ENCODE data around the gene RPP25. TPM values are rescaled to one million over a fixed set of nuclear protein-coding genes. Genes with fewer than 3 reads are reported as not detected.

The RPP25 gene
- total RNA-seq, 1 experiment from 2014 or later, result 14.9 TPM

GRCh38 chr15:74997141-74997540 lies 40.6 kb upstream of the RPP25 start:
- no peak for DNase-seq
- H3K27ac Mint-ChIP-seq (ENCODE audit: unreplicated experiment), result no peak overlapping the region
- peaks cover 18% of the 10 kb centered on the region for H3K4me1 Mint-ChIP-seq (ENCODE audit: low read depth, unreplicated experiment)
- peaks cover 64% of the 10 kb centered on the region for H3K27me3 Mint-ChIP-seq (ENCODE audit: unreplicated experiment)
- CTCF ChIA-PET, result no interaction called here
- peaks cover 8% of the 10 kb centered on the region for H3K36me3 Mint-ChIP-seq (ENCODE audit: insufficient read depth, unreplicated experiment)
- no TSS peak for BruUV-seq (replicated peaks)
- peaks cover 3% of the 10 kb centered on the region for H3K9me3 Mint-ChIP-seq (ENCODE audit: low read depth, unreplicated experiment)
- no peak overlapping the region for H3K4me3 Mint-ChIP-seq (ENCODE audit: low read depth, unreplicated experiment)
- TF ChIP-seq CTCF (IDR thresholded peaks at IDR 0.05; ENCODE audit: unreplicated experiment), result no peak
- intact Hi-C loops (cut with micrococcal nuclease; ENCODE audit: unreplicated experiment), result no loop called here

- H3K4me3 Mint-ChIP-seq (ENCODE audit: low read depth, unreplicated experiment), result peak overlapping the region; percentile 57
- H3K4me1 Mint-ChIP-seq (ENCODE audit: low read depth, unreplicated experiment), result peaks cover 18% of the 10 kb centered on the region
- no TSS peak for BruUV-seq (replicated peaks)
- peaks cover 3% of the 10 kb centered on the region for H3K9me3 Mint-ChIP-seq (ENCODE audit: low read depth, unreplicated experiment)
- no peak overlapping the region for H3K27ac Mint-ChIP-seq (ENCODE audit: unreplicated experiment)
- no peak for DNase-seq
- TF ChIP-seq CTCF (IDR thresholded peaks at IDR 0.05; ENCODE audit: unreplicated experiment), result no peak
- intact Hi-C loops (cut with micrococcal nuclease; ENCODE audit: unreplicated experiment), result no loop called here
- H3K27me3 Mint-ChIP-seq (ENCODE audit: unreplicated experiment), result peaks cover 75% of the 10 kb centered on the region
- peaks cover 8% of the 10 kb centered on the region for H3K36me3 Mint-ChIP-seq (ENCODE audit: insufficient read depth, unreplicated experiment)
- CTCF ChIA-PET, result interaction anchor here (1.0 to 1.9 kb wide), 4 partner anchors 18 to 45 kb away, joined by 3 to 6 read pairs (median 4); no protein-coding TSS in a partner anchor
Measured at GRCh38 chr15:74995779-74996765, 39.5 kb upstream of the RPP25 start.

- CTCF ChIA-PET, result interaction anchor here (1.0 to 1.9 kb wide), 6 partner anchors 17 to 94 kb away, joined by 3 to 6 read pairs (median 4); no protein-coding TSS in a partner anchor
- BruUV-seq (replicated peaks), result no TSS peak
- H3K27me3 Mint-ChIP-seq (ENCODE audit: unreplicated experiment), result peaks cover 83% of the 10 kb centered on the region
Measured at GRCh38 chr15:74995182-74995778, 38.7 kb upstream of the RPP25 start, which contains the start of gene SCAMP5. Gene SCAMP5, plus strand, starts transcription at chr15:74995563. Its CDS starts 16,277 bp downstream, at chr15:75011840.

More at GRCh38 chr15:74995182-74995778, 38.7 kb upstream of the RPP25 start, which contains the start of gene SCAMP5:
- Mint-ChIP-seq H3K4me3 (ENCODE audit: low read depth, unreplicated experiment) (peak within 1 kb of the TSS; percentile 57), H3K27ac (ENCODE audit: unreplicated experiment) (no peak within 1 kb of the TSS), H3K9me3 (ENCODE audit: low read depth, unreplicated experiment) (peaks cover 3% of the 10 kb centered on the region), H3K4me1 (ENCODE audit: low read depth, unreplicated experiment) (peaks cover 18% of the 10 kb centered on the region), H3K36me3 (ENCODE audit: insufficient read depth, unreplicated experiment) (peaks cover 8% of the 10 kb centered on the region)
- intact Hi-C loops (cut with micrococcal nuclease; ENCODE audit: unreplicated experiment), result no loop called here
- peak; percentile 99 for DNase-seq
- TF ChIP-seq CTCF (IDR thresholded peaks at IDR 0.05; ENCODE audit: unreplicated experiment), result no peak

Data from Calu3 (cell line).